Measurements from ENCODE around the gene CFI. TPM values are rescaled to one million over a fixed set of nuclear protein-coding genes. Genes with fewer than 3 reads are reported as not detected.

Gene CFI
- total and polyA plus RNA-seq, 2 of the 8 experiments (the other 6 are each of a cell fraction or from before 2014, with no cell fraction given) = not detected

DNA sequence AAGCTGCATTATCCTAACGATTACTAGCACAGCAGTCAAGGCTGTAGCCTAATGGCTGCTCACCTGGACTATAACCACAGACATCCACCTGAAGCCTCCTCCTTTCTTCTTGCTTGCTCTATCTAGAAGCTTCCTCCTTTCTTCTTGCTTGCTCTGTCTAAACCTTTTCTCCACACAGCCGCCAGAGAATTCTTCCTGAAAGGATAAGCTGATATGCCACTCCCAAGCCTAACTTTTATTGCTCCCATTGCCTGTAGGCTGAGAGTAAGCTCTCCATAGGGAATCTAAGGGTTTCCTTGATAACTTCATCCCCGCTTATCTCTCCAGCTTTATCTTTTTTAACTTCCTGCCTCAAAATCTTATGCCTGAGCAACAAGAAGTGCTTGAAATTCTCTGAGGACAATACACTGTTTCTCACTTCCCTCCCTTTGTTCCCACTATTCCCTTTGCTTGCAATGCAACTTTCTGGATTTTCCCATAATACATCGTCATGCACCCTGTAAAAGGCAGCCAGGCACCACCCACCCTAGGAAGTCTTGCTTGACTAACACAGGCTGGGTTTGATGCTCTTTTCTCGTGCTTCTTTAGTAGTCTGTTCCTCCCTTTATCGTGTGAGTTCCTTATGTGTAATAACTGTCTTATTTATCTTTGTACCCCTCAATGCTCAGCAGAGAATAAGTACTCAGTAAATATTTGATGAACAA, 44.7 kb upstream of the CFI start:
- Histone ChIP-seq H4K8ac (ENCODE audit: extremely low read depth, insufficient read depth, low read length) (no peak overlapping the region), H3K14ac (ENCODE audit: insufficient read length) (no peak overlapping the region), H3K79me1 (ENCODE audit: low read depth, low read length) (no peaks in the 10 kb centered on the region), H3K4me3 (ENCODE audit: extremely low read depth in 1 of 4, insufficient read depth in 2 of 4, low read depth in 3 of 4, low read length in 4 of 4) (no peak overlapping the region), H3K56ac (replicated peaks; ENCODE audit: insufficient read length, low read depth, low read length) (no peak overlapping the region), H3K4me2 (ENCODE audit: insufficient read depth in 1 of 2, low read depth in 2 of 2, low read length in 2 of 2) (no peak overlapping the region), H2BK15ac (ENCODE audit: low read length) (no peak overlapping the region), H3K18ac (ENCODE audit: extremely low read depth, low read length) (no peak overlapping the region), H2BK20ac (ENCODE audit: low read length) (no peak overlapping the region), H2BK12ac (ENCODE audit: low read depth, low read length) (no peak overlapping the region), H2AK5ac (ENCODE audit: low read depth, low read length) (no peak overlapping the region), H4K91ac (replicated peaks; ENCODE audit: insufficient read length, low read length) (no peak overlapping the region), H4K20me1 (replicated peaks in 1 of 2; ENCODE audit: control insufficient read depth in 1 of 2, insufficient read depth in 2 of 2, low read length in 2 of 2) (no peaks in the 10 kb centered on the region), H2BK5ac (ENCODE audit: low read depth, low read length) (no peak overlapping the region), H4K5ac (ENCODE audit: insufficient read length, low read depth, low read length) (no peak overlapping the region), H3K27ac (ENCODE audit: low read depth, low read length) (no peak overlapping the region), H3K4me1 (replicated peaks in 1 of 4; ENCODE audit: control insufficient read depth in 3 of 4, insufficient read depth in 4 of 4, low read length in 3 of 4) (no peaks in the 10 kb centered on the region), H3K79me2 (ENCODE audit: control insufficient read depth in 1 of 2, insufficient read depth in 2 of 2, low read length in 2 of 2) (no peaks in the 10 kb centered on the region), H3K23ac (ENCODE audit: insufficient read length) (no peak overlapping the region), H3K36me3 (ENCODE audit: control insufficient read depth in 2 of 4, insufficient read depth in 4 of 4, low read length in 3 of 4) (no peaks in the 10 kb centered on the region), H3K9ac (replicated peaks in 1 of 4; ENCODE audit: extremely low read depth in 1 of 4, low read depth in 3 of 4, low read length in 3 of 4) (no peak overlapping the region), H3K9me3 (ENCODE audit: insufficient read depth in 2 of 2, low read depth in 1 of 2, low read length in 1 of 2) (no peaks in the 10 kb centered on the region), H2AFZ (ENCODE audit: low read length) (peak overlapping the region; percentile 58; the same call in 1 of the 2 replicates), H3K23me2 (ENCODE audit: low read depth, low read length) (no peaks in the 10 kb centered on the region), H3K27me3 (replicated peaks in 1 of 4; ENCODE audit: control insufficient read depth in 3 of 4, extremely low read depth in 1 of 4, insufficient read depth in 3 of 4, low read length in 3 of 4) (no peaks in the 10 kb centered on the region), H3K4ac (replicated peaks; ENCODE audit: insufficient read length, low read depth, low read length) (no peak overlapping the region), H2BK120ac (replicated peaks; ENCODE audit: low read depth, low read length) (no peak overlapping the region)
- no peak for DNase-seq (ENCODE audit: low read depth in 1 of 2, low spot score in 2 of 2)
- POLR2A ChIA-PET (ENCODE audit: partially characterized antibody) = interaction anchor here (0.7 to 0.9 kb wide), 2 partner anchors 17 kb away, joined by 3 read pairs; no protein-coding TSS in a partner anchor
- CTCF ChIA-PET (ENCODE audit: partially characterized antibody) = interaction anchor here (0.8 to 1.2 kb wide), 3 partner anchors 20 to 665 kb away, joined by 3 to 4 read pairs (median 3); no protein-coding TSS in a partner anchor
- no peak for FAIRE-seq
- 85% methylated on average over 6 of the region's 6 CpGs; no CpG with 5 or more reads in 1 of the 2 experiments for WGBS, 2 experiments (ENCODE audit: extremely low coverage in 1 of 2, insufficient coverage in 1 of 2, insufficient read length in 1 of 2, insufficient replicate concordance in 2 of 2, low coverage in 1 of 2, low lambda C conversion rate in 2 of 2, missing lambda C conversion rate in 1 of 2)
- TF ChIP-seq SP4 (IDR thresholded peaks at IDR 0.05; ENCODE audit: low read length) (no peak), RFX5 (IDR thresholded peaks at IDR 0.05; ENCODE audit: borderline replicate concordance, low read depth, low read length) (no peak), KDM1A (IDR thresholded peaks at IDR 0.05; ENCODE audit: borderline replicate concordance, low read length) (no peak), BRCA1 (IDR thresholded peaks at IDR 0.05; ENCODE audit: low read depth, low read length) (no peak), ASH2L (IDR thresholded peaks at IDR 0.05; ENCODE audit: low read length) (no peak), KDM4A (IDR thresholded peaks at IDR 0.05; ENCODE audit: low read depth, low read length, severe bottlenecking) (no peak), TBP (IDR thresholded peaks at IDR 0.05; ENCODE audit: low read depth, low read length) (no peak), MAX (IDR thresholded peaks at IDR 0.05) (no peak)
- TF ChIP-seq, protein P1, sequence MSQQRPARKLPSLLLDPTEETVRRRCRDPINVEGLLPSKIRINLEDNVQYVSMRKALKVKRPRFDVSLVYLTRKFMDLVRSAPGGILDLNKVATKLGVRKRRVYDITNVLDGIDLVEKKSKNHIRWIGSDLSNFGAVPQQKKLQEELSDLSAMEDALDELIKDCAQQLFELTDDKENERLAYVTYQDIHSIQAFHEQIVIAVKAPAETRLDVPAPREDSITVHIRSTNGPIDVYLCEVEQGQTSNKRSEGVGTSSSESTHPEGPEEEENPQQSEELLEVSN (IDR thresholded peaks at IDR 0.05) = no peak

Data from H1 (cell line).